HFFc6 (cell line): ENCODE results near the gene PACSIN1. TPM values are rescaled to one million over a fixed set of nuclear protein-coding genes. Genes with fewer than 3 reads are reported as not detected.
A peak's percentile ranks its signal among the peaks of the same experiment; 100 is the strongest.

Experiments
- DNase-seq: peaks from one replicate; pipeline ENCODE4 v3.0.0-alpha.2; 2018
- H3K27ac Mint-ChIP-seq: 2 replicates; pipeline ENCODE4 v1.8.0; 2020; ENCODE audit warnings: mild to moderate bottlenecking, mixed read lengths
- H3K27me3 Mint-ChIP-seq: 2 replicates; pipeline ENCODE4 v1.8.0; 2021; ENCODE audit warnings: mild to moderate bottlenecking, moderate library complexity, mixed read lengths; ENCODE audit not compliant: insufficient read depth
- H3K36me3 Mint-ChIP-seq: 2 replicates; pipeline ENCODE4 v1.8.0; 2021; ENCODE audit warnings: low read depth, mixed read lengths
- H3K4me1 Mint-ChIP-seq: 2 replicates; pipeline ENCODE4 v1.8.0; 2020; ENCODE audit warnings: low read depth, mixed read lengths
- H3K4me3 Mint-ChIP-seq: 2 replicates; pipeline ENCODE4 v1.8.0; 2020; ENCODE audit warnings: mild to moderate bottlenecking, moderate library complexity, mixed read lengths
- H3K9me3 Mint-ChIP-seq: 2 replicates; pipeline ENCODE4 v1.8.0; 2020; ENCODE audit warnings: mild to moderate bottlenecking, mixed read lengths
- CTCF ChIP-seq: fragments of 200-600 bp; sonication (generic); IDR thresholded peaks from 2 replicates; pipeline ENCODE4 v1.5.0; 2021; ENCODE audit warnings: antibody characterized with exemption, mild to moderate bottlenecking
- long read RNA-seq: library from polyadenylated mRNA; unstranded; transcript quantifications from one replicate; pipeline ENCODE4 v2.0.0, GENCODE V29; 2019
- total RNA-seq, 6 experiments: library from RNA; stranded (reverse); fragmentation: NEBNext Ultra II Directional; extraction: Animal tissue kit (Norgen Biotek cat#: 25700); gene quantifications; 2 replicates in 1 of 6; 3 replicates in 5 of 6; pipeline ENCODE4 v1.2.3, GENCODE V29; 2021

The PACSIN1 gene
- not detected for total RNA-seq
- long read RNA-seq, result 0 reads

- DNase-seq, result no peak
- no peak within 1 kb of the TSS for H3K27ac Mint-ChIP-seq
- H3K4me1 Mint-ChIP-seq, result peaks cover 14% of the 10 kb centered on the region
- H3K9me3 Mint-ChIP-seq, result no peaks in the 10 kb centered on the region
- no peaks in the 10 kb centered on the region for H3K36me3 Mint-ChIP-seq
- TF ChIP-seq CTCF, result no peak
- H3K27me3 Mint-ChIP-seq, result peaks cover 10% of the 10 kb centered on the region
- H3K4me3 Mint-ChIP-seq, result 0 out of 2 replicates have a peak within 1 kb of the TSS, but pooled peaks have one; percentile 12
Observed at GRCh38 chr6:34465531-34466241, at the start of gene PACSIN1. Gene PACSIN1 (plus strand): TSS chr6:34466076. CDS start chr6:34526306, 60,230 bp downstream.

- TF ChIP-seq CTCF, result no peak
- no peak overlapping the region for H3K4me3 Mint-ChIP-seq
- H3K27me3 Mint-ChIP-seq, result no peaks in the 10 kb centered on the region; the same call in 1 of the 2 replicates
- H3K36me3 Mint-ChIP-seq, result peaks cover 39% of the 10 kb centered on the region
- DNase-seq, result no peak
- H3K9me3 Mint-ChIP-seq, result no peaks in the 10 kb centered on the region
- H3K4me1 Mint-ChIP-seq, result peaks cover 24% of the 10 kb centered on the region
- no peak overlapping the region for H3K27ac Mint-ChIP-seq
Observed at GRCh38 chr6:34416877-34417371, 49.0 kb upstream of the PACSIN1 start.

GRCh38 chr6:34418367-34418766, 47.5 kb upstream of the PACSIN1 start:
- Mint-ChIP-seq H3K27me3 (no peaks in the 10 kb centered on the region; the same call in 1 of the 2 replicates), H3K4me3 (no peak overlapping the region)

GRCh38 chr6:34423254-34423653, 42.6 kb upstream of the PACSIN1 start:
- peak; percentile 50 for DNase-seq
- Mint-ChIP-seq H3K9me3 (no peaks in the 10 kb centered on the region), H3K27ac (peak overlapping the region; percentile 78), H3K27me3 (peaks cover 7% of the 10 kb centered on the region; the same call in 1 of the 2 replicates), H3K4me1 (peaks cover 35% of the 10 kb centered on the region), H3K36me3 (peaks cover 36% of the 10 kb centered on the region), H3K4me3 (peak overlapping the region; percentile 99)
- no peak for TF ChIP-seq CTCF

More at GRCh38 chr6:34418367-34418766, 47.5 kb upstream of the PACSIN1 start:
- H3K9me3 Mint-ChIP-seq, result no peaks in the 10 kb centered on the region
- H3K27ac Mint-ChIP-seq, result no peak overlapping the region
- TF ChIP-seq CTCF, result no peak
- DNase-seq, result no peak
- H3K4me1 Mint-ChIP-seq, result peaks cover 21% of the 10 kb centered on the region
- peaks cover 40% of the 10 kb centered on the region for H3K36me3 Mint-ChIP-seq

- H3K27ac Mint-ChIP-seq, result peak overlapping the region; percentile 99
- H3K36me3 Mint-ChIP-seq, result peaks cover 36% of the 10 kb centered on the region
- H3K4me1 Mint-ChIP-seq, result peaks cover 29% of the 10 kb centered on the region
- H3K27me3 Mint-ChIP-seq, result peaks cover 14% of the 10 kb centered on the region
- no peaks in the 10 kb centered on the region for H3K9me3 Mint-ChIP-seq
- no peak for DNase-seq
- H3K4me3 Mint-ChIP-seq, result peak overlapping the region; percentile 99
- no peak for TF ChIP-seq CTCF
Observed at GRCh38 chr6:34424200-34425131, 41.4 kb upstream of the PACSIN1 start.
